Stimulated activated CD4-positive, alpha-beta T cell treated with anti-CD3 and anti-CD28 coated beads, TNF-alpha, amount 100 ng/mL, for 48 hours (primary cell): ENCODE measurements around the gene ELFN1.
"Not testable (repeated sequence)": the region's sequence is repeated elsewhere in the genome, so short reads cannot be mapped to it uniquely, and the experiment has no call there.

ENCODE experiments used
- DNase-seq, 3 donors: peaks; one replicate each; pipeline ENCODE4 v3.0.0-alpha.2; 2020; ENCODE audit warnings: low read depth in 3 of 3

Gene ELFN1

DNA sequence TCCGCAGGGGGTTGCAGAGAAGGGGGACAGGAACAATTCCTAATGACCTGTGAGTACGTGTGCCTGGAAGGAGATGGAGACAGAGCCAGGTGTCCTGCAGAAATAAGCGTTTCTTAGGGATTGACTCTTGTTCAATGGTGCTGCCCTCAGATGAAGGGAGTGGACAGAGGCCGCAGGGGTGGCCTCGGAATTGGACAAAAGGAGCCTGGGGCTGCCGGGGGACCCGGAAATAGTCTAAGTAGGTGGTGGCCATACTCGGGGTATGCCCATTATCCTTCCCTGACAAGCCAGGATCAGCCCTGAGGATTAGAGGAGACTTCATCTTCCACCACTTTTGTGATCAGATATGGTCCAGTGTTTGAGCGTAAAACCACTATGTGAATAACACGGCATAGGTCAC is 39.2 kb downstream of the ELFN1 start:
- no peak for DNase-seq

DNA sequence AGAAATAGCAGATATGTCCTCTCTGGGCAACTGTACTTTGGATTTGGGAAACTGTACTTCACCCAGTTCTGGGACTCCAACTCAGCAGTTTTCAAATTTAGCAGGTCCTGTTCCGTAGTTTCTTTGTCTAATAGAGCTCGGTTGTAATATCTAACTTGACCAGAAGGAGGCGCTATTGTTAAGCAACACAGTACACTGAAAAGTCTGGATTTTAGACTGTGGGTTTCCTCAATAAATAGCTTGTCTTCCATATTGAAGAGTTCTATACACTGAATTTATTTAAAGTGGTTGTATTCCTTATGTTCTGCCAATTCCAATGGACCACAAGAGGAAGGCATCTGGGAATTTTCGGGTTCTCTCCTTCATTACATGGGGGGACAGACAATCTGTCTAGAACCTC is 39.8 kb downstream of the ELFN1 start:
- no peak for DNase-seq

DNA sequence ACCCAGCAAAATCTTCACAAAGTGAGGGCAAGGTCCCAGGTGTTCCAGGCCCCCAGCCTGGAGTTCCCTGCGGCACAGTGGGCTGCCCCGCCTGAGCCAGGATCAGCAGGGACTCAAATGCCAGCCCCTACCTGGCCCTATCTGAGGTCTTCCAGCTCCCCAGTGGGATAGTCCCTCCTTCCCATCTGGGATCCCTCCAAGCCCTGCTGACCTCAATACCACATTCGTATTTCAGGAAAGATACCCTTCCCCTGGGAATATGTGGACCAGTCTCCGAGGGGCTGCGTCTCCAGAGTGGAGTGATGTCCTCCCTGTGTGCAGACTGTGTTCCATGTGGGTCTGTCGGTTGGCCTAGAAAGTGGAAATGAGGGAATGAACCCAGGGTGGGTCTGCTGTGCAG is 40.9 kb downstream of the ELFN1 start:
- no peak for DNase-seq

DNA sequence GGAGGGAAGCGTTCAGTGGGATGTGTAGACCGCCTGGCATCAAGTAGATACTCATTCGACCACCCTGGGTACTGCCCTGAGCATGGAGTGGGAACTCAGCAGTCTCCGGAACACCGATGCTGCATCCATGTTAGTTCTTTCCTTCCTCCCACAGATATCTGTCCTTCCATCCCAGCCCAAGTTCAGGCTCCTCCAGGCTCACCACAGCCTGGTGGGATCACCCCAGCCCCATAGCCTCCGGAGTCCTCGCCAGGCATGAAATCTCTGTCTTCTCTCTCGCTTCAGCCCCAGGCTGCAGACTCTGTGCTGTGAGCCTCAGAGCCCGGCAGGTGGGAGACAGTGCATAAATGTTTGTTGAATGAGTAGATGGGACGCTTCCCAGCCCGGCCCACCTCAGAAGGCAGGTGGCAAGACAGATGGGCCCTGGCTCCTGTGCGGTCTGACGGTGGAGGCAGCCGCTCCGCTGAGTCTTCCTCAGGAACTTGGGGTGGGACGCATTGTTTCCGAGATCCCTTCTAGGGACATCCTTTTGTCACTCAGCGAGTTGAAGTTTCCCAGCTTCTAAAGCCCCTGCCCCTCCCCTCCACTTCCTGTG is 42.9 kb downstream of the ELFN1 start:
- no peak for DNase-seq

DNA sequence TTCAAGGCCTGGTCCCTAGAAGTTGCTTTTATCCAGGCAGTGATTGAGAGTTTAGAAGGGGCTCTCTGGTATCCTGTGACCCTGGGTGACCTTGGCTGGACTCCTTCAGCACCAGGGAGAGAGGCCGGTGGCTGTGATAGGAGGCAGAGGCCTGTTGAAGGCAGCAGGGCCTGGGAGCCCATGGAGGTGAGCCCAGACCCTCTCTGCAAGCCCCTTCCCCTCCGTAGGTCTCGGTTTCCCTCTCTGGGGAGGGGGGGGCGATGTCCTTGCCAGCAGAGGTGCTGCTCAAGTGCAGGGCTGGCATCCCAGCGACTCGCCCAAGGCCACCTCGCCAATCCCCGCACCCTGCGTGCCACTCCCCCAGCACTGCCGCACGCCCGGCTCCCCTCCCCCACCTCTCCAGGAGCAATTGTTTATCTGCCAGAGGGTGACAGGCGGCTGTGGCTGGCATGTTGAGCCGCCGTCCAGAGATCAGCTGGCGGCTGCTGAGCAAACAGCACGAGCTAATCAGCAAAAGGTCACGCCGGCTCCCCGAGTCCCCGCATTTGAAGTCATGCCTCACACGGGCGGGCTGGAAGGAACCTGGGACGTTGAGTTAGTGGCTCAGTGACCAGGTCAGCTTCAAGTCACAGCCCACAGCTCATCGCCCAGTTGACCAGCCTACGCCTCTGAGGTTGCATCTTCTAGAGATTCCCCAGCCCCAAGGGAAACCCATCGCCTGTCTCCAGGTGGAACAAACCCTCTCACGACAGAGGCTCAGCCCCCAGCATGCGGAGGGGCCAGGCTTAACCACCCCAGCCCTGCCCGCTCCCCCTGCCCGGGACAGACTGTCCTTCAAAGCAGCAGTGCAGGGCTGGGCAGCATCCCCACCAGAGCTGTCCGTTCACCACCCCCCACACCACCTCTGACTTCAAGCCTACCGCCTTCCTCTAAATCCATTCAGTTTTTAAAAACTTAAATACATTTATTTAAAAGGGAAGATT is 43.7 kb downstream of the ELFN1 start:
- no peak for DNase-seq

GRCh38 chr7:1714583-1715330 is 44.7 kb downstream of the ELFN1 start:
- DNase-seq = no peak

GRCh38 chr7:1715331-1715625 is 45.2 kb downstream of the ELFN1 start:
- DNase-seq = no peak

- no peak for DNase-seq
Observed at GRCh38 chr7:1715671-1716074, 45.6 kb downstream of the ELFN1 start.

DNA sequence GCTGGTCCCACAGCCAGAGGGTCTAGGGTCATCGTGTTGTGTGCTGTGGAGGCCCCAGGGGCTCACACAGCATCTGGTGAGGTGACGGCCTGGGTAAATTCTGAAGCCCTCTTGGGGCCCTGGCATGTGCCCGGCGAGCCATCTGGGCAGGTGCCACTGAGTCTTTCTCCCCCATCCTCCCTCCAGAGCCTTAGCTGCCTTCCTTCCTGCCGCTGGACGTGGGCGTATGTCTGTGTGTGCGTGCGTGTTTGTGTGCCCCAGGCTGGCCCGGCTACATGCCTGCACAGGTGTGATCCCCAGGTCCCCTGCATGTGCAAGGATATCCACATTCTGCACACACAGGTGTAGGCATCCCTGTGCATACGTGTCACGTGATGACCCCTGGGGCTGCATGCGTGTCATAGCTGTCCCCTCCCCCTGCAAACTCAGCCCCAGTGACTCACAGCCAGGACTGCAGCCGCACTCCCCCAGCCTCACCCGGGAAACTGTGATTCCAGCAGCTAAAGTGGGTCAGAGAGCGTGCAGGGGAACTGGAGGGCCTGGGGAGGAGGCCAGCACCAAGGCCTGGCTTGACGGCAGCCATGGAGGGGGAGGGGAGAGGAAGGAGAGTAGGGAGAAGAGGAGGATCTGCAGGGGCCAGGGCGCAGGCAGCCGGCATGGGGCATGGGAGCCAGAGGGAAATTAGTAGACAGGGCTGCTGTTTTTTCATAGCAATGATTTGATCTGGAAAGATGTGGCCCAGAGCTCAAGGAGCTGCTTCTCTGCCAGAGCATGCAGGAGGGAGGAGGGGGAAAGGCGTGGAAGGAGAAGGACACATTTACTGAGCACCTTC is 46.4 kb downstream of the ELFN1 start:
- no peak for DNase-seq

DNA sequence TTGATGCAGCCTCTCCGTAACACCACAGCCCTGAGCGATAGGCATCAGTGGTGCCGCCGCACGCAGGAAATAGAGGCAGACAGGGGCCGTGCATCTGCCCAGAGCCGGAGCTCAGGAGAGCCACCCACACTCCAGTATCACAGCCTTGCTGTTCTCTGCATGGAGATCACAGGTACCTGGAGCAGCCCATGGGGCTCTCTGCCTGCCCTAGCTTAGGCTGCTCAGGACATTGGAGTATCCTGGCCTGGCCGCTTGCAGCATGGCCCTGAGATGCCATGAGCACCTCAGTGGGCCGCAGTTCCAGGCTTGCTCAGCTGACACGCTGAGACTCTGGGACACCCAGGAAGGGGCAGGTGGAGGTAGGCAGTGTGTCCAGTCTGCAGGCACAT is 47.0 kb downstream of the ELFN1 start:
- DNase-seq = no peak

- no peak for DNase-seq
Observed at GRCh38 chr7:1717903-1718676, 48.0 kb downstream of the ELFN1 start.

- not testable (repeated sequence) for DNase-seq
Observed at GRCh38 chr7:1718850-1719249, 48.8 kb downstream of the ELFN1 start.

DNA sequence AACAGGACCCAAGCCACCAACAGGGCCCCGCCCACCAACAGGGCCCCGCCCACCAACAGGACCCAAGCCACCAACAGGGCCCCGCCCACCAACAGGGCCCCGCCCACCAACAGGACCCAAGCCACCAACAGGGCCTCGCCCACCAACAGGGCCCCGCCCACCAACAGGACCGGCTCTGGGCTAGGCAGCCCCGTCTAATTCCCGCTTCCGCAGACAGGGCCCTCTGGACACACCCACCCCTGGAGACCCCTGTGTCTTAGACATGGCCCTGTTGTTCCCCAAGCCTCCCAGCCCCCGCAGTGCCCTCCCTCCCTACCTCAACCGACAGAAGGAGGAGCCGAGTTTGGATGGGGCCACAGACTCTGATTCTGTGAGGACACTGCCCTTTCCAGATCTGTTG is 49.2 kb downstream of the ELFN1 start:
- not testable (repeated sequence) for DNase-seq

- DNase-seq = no peak
Observed at GRCh38 chr7:1719913-1720312, 49.8 kb downstream of the ELFN1 start.

DNA sequence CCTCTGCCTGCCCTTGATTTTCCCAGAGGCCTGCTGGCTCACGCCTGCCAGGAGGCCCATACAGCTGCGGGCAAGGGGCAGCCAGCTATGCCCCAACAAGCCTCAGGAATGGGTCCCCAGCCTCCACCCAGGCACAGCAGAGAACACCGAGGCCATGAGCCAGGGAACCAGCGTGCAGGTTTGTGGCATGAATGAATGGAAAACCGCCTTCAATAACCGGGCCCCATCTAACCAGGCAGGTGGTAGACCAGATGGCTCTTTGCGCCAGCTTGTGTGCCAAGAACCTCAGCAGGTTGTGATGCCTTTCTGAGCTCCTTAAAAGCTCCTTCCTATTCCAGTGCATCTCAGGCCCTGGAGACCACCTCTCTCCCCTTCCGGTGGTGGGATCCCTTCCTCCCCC is 50.2 kb downstream of the ELFN1 start:
- no peak for DNase-seq

DNA sequence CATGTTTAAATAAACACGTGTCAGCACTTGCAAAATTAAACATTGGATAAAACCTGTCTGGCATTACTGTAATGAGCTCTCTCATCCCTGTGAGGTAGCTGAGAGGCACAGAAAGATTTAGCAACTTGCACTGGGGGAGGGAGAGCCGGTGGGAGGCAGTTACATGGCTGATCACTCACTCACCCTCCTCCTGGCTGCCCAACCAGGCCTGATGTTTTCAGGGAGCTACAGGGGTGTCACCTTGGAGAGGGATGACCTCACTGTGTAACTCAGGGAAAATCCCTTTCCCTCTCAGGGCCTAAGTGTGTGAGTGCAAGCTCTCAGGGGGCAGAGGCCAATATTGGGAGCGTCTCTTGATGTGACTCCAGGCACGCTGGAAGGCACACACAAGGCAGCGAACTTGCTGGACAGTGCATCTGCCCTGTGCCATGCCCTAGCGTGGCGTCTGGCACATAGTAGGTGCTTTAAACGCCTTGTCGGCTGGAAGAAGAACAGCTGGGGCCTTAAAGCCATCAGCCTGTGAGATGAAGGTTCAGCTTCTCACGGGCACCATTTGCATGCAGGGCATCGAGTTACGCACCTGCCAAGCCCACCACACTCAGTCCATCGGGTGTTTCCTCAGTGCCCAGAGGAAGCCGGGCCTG is 51.1 kb downstream of the ELFN1 start:
- no peak for DNase-seq

DNA sequence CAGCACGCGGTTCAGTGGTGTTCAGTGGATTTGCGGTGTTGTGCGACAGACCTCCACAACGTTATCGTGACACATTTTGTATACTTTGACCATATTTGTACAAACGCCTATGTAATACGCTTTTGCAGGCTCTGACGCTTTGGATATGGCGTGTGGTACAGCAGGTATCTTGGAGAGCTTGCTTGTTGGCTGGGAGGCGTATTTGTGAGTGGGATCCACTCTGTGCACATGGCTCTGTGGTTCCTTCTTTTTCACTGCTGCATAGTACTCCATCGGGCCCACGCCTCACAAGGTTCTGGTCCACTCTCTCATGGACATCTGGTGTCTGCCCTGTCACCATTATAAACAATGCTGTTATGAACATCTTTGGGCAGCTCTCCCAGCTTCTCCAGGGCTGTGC is 53.2 kb downstream of the ELFN1 start:
- no peak for DNase-seq

DNA sequence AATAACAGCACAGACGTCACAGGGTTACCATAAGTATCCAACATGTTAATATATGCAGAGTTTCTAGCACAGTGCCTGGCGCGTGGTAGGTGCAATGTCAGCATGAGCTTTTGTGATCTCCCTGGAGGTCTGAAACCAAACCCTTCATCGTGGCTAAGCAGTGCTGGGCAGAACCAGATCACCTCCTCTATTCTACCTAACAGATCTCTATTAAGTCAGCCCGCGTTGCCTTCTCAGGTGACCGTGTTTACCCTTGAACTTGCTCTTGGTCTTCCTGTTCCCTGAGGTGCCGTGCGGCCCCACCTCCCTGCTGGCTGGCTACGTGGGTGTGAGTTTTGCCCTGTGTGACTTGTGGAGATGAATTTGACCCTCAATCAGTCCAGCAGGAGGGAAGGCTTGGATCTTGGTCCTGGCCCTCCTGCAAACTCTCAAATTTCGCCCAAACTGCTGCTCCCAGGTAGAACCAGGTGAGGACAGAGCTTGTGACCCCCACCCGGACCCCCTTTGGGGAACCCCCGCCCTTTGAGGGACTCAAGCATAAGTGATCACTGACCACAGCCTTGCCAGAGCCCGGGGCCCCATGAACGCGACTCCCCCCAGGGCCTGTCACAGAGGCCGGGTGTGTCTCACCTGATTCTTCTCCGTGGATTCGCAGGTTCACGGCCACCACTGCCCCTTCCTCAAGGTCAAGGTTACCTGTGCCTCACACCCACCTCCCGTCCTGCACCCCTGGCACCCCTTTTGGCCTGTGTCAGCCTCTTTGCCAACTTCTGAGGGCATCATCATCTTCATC is 54.2 kb downstream of the ELFN1 start:
- DNase-seq = no peak

DNA sequence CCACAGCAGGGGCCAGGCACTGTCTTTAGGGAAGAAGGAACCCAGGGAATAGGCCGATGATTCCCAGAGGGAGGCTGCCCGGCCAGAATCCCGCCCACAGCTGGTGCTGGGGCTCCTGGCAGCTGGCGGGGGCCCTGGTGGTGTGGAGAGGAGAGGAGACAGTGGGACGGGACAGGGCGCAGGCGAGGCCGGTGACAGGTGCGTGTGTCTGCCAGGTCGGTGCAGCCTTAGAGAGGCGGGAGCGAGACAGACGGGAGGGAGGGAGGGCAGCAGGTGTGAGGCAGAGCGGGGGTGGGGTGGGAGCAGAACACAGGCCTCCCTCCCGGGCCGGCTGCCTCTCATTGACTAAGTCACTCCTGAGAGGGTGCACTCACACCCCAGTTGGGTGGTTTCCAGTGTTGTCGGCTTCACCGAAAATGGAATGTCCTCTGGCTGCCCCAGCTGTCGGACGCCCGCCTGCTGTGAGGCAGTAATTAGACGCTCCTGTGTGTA is 55.2 kb downstream of the ELFN1 start:
- no peak for DNase-seq
